ENCODE data around the gene IDH3A. TPM values are rescaled to one million over a fixed set of nuclear protein-coding genes. Genes with fewer than 3 reads are reported as not detected.

IDH3A gene
- total RNA-seq, 1 experiment from 2014 or later, result 112 TPM

DNA sequence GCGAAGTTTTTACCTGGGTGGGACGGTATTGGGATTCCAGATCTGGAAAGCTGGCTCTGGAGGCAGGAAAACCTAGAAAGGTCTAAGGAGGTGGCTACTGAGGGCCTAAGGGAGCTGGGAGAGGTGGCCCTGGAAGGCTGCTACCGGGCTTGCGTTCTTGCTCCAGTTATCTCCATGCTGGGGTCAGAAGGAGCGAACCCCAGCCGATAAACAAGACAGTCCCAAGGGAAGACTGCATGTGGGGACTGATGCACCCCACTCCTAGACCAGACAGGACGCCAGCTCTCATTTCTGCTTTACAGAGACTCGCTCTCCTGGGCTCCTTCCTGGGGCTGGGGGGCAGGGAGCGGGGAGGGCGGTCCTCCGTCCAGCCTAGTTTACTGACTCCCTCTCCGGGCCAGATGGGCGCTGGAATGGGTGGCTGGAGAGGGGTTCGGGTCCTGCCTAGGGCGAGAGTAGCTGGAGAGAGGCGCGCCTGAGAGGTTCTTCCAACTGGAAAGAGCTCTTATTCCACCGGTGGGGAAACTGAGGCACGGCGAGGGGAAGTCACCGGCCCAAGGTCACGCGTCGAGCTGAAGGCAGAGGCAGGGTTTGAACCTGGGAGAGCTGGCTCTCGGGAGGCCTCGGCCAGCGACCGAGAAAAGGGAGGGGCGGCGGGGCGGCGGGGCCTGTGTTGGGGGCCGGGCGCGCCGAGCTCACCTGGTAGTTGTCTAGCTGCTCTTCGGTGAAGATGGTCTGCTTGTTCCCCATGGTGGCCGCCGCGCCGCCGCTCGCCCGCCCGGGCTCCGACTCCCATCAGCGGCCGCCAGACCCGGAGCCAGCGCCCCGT is 18.5 kb upstream of the IDH3A start:
- ChIA-PET POLR2A (ENCODE audit: low non-redundant PET) (no interaction called here), CTCF (interaction anchor here (0.6 to 1.6 kb wide), 5 partner anchors 9 to 993 kb away, joined by 3 to 10 read pairs (median 4); no protein-coding TSS in a partner anchor)
- BruUV-seq (replicated peaks), result no TSS peak
- intact Hi-C loops (cut with micrococcal nuclease; ENCODE audit: unreplicated experiment), result no loop called here
- peaks cover 8% of the 10 kb centered on the region for H3K4me1 ChIP-seq (ENCODE audit: insufficient read depth, low read length, poor library complexity, severe bottlenecking)
- no peak overlapping the region for H3K27ac ChIP-seq (ENCODE audit: low read depth, low read length, poor library complexity, severe bottlenecking)
- no peaks in the 10 kb centered on the region for H3K36me3 ChIP-seq (ENCODE audit: insufficient read depth, low read length, poor library complexity, severe bottlenecking)
- H3K4me3 ChIP-seq (ENCODE audit: low read depth, low read length, poor library complexity, severe bottlenecking), result peak overlapping the region; percentile 65
- H3K27me3 ChIP-seq (replicated peaks; ENCODE audit: insufficient read depth, low read depth, low read length, poor library complexity), result no peaks in the 10 kb centered on the region
- H3K9me3 ChIP-seq (ENCODE audit: low read depth, low read length, poor library complexity, severe bottlenecking), result no peaks in the 10 kb centered on the region
- TF ChIP-seq, protein P1, sequence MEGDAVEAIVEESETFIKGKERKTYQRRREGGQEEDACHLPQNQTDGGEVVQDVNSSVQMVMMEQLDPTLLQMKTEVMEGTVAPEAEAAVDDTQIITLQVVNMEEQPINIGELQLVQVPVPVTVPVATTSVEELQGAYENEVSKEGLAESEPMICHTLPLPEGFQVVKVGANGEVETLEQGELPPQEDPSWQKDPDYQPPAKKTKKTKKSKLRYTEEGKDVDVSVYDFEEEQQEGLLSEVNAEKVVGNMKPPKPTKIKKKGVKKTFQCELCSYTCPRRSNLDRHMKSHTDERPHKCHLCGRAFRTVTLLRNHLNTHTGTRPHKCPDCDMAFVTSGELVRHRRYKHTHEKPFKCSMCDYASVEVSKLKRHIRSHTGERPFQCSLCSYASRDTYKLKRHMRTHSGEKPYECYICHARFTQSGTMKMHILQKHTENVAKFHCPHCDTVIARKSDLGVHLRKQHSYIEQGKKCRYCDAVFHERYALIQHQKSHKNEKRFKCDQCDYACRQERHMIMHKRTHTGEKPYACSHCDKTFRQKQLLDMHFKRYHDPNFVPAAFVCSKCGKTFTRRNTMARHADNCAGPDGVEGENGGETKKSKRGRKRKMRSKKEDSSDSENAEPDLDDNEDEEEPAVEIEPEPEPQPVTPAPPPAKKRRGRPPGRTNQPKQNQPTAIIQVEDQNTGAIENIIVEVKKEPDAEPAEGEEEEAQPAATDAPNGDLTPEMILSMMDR (conservative IDR thresholded peaks at IDR 0.05; ENCODE audit: low read depth, low read length), result no peak
- no peak for TF ChIP-seq EZH2 (IDR thresholded peaks at IDR 0.05; ENCODE audit: borderline replicate concordance, low read depth, low read length, poor library complexity, severe bottlenecking)
- no peak for DNase-seq (ENCODE audit: low spot score)

DNA sequence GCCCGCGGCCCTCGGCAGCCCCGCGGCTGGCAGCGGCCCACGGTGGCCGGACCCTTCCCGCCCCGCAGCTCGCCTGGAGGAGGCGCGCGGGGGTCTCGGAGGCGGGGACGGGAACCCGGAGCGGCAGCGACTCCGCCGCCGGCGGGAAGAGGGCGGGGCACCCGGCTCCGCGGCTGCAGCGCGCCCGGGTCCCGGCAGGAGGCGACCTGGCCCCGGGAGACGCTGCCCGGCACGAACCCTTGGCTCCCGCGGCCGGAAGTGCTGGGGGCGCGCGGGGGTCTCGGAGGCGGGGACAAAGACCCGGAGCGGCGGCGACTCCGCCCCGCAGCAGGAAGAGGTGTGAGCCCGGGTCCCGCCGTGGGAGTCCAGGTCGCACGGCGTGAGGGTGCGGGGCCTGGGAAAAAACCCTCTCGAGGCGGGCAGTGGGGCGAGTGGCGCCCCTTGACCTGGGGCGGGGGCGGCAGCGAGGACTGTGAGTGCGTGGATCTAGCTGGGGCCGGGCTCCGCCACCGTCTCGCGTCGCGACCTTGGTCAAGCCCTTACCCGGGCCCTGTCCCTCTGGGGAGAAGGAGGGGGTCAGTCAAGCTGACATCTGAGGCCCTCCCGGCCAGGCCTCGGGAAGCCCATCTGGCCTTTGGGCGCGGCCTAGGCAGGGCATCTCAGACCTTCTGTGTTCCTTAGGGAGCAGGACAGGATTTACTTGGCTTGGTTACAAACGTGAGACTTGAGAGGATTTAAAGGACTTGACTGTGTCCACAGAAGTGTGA is 17.7 kb upstream of the IDH3A start, which contains the start of gene CIB2:
TSS of gene CIB2 (minus strand) at position 151 of the 767 bp plus-strand sequence. CDS start 230 bp downstream, outside the sequence.
- Histone ChIP-seq H3K36me3 (ENCODE audit: insufficient read depth, low read length, poor library complexity, severe bottlenecking) (no peaks in the 10 kb centered on the region), H3K27ac (ENCODE audit: low read depth, low read length, poor library complexity, severe bottlenecking) (peak within 1 kb of the TSS; percentile 60), H3K4me3 (ENCODE audit: low read depth, low read length, poor library complexity, severe bottlenecking) (peak within 1 kb of the TSS; percentile 65), H3K4me1 (ENCODE audit: insufficient read depth, low read length, poor library complexity, severe bottlenecking) (peaks cover 8% of the 10 kb centered on the region), H3K27me3 (replicated peaks; ENCODE audit: insufficient read depth, low read depth, low read length, poor library complexity) (no peaks in the 10 kb centered on the region), H3K9me3 (ENCODE audit: low read depth, low read length, poor library complexity, severe bottlenecking) (no peaks in the 10 kb centered on the region)
- ChIA-PET POLR2A (ENCODE audit: low non-redundant PET) (no interaction called here), CTCF (interaction anchor here (0.6 to 1.6 kb wide), 4 partner anchors 8 to 993 kb away, joined by 3 to 10 read pairs (median 4); no protein-coding TSS in a partner anchor)
- BruUV-seq (replicated peaks), result no TSS peak
- peak; percentile 76 for DNase-seq (ENCODE audit: low spot score)
- intact Hi-C loops (cut with micrococcal nuclease; ENCODE audit: unreplicated experiment), result no loop called here
- TF ChIP-seq, protein P1 (conservative IDR thresholded peaks at IDR 0.05; ENCODE audit: low read depth, low read length), result peak; percentile 47; the same call in 1 of the 2 replicates
- TF ChIP-seq EZH2 (IDR thresholded peaks at IDR 0.05; ENCODE audit: borderline replicate concordance, low read depth, low read length, poor library complexity, severe bottlenecking), result no peak

DNA sequence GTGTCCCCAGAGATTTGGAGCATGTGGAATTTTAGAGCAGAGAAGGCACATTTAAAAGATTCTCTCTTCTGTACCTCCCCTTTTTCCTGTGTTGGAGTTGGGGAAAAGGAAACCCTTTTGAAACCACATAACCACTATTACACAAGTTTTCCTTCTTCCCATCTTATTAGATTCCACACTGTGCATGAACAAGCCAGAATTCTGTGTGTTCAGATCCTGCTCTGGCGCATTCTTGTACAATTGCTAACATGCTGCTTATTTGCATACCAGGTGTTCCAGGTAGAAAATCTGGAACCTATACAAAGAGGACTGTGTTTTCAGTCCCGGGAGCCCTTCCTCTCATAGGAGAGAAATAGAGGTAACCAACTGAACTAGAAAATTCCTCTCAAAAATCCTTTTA is 15.4 kb upstream of the IDH3A start:
- Histone ChIP-seq H3K36me3 (ENCODE audit: insufficient read depth, low read length, poor library complexity, severe bottlenecking) (no peaks in the 10 kb centered on the region), H3K27ac (ENCODE audit: low read depth, low read length, poor library complexity, severe bottlenecking) (no peak overlapping the region), H3K4me3 (ENCODE audit: low read depth, low read length, poor library complexity, severe bottlenecking) (no peak overlapping the region), H3K9me3 (ENCODE audit: low read depth, low read length, poor library complexity, severe bottlenecking) (no peaks in the 10 kb centered on the region), H3K27me3 (replicated peaks; ENCODE audit: insufficient read depth, low read depth, low read length, poor library complexity) (no peaks in the 10 kb centered on the region), H3K4me1 (ENCODE audit: insufficient read depth, low read length, poor library complexity, severe bottlenecking) (peaks cover 8% of the 10 kb centered on the region)
- CTCF ChIA-PET, result no interaction called here
- POLR2A ChIA-PET (ENCODE audit: low non-redundant PET), result no interaction called here
- intact Hi-C loops (cut with micrococcal nuclease; ENCODE audit: unreplicated experiment), result no loop called here
- no peak for TF ChIP-seq EZH2 (IDR thresholded peaks at IDR 0.05; ENCODE audit: borderline replicate concordance, low read depth, low read length, poor library complexity, severe bottlenecking)
- TF ChIP-seq, protein P1 (conservative IDR thresholded peaks at IDR 0.05; ENCODE audit: low read depth, low read length), result no peak
- no peak for DNase-seq (ENCODE audit: low spot score)
- no TSS peak for BruUV-seq (replicated peaks)

Data from A673 (cell line).